Activated naive CD8-positive, alpha-beta T cell treated with anti-CD3 and anti-CD28 coated beads for 36 hours (primary cell): Measurements from ENCODE around the gene TNFSF9. TPM values are rescaled to one million over a fixed set of nuclear protein-coding genes. Genes with fewer than 3 reads are reported as not detected.
"Not testable (repeated sequence)": the region's sequence is repeated elsewhere in the genome, so short reads cannot be mapped to it uniquely, and the experiment has no call there.

ENCODE experiments used
- DNase-seq: peaks from one replicate; pipeline ENCODE4 v3.0.0; 2021
- H3K27ac Mint-ChIP-seq: one replicate; pipeline ENCODE4 v1.8.0; 2022; ENCODE audit warnings: mild to moderate bottlenecking, moderate library complexity, mixed read lengths
- H3K27me3 Mint-ChIP-seq: one replicate; pipeline ENCODE4 v1.8.0; 2022; ENCODE audit warnings: mild to moderate bottlenecking, mixed read lengths
- H3K36me3 Mint-ChIP-seq: one replicate; pipeline ENCODE4 v1.8.0; 2021; ENCODE audit warnings: mild to moderate bottlenecking, mixed read lengths
- H3K4me1 Mint-ChIP-seq: one replicate; pipeline ENCODE4 v1.8.0; 2021; ENCODE audit warnings: mixed read lengths
- H3K4me3 Mint-ChIP-seq: one replicate; pipeline ENCODE4 v1.8.0; 2022; ENCODE audit warnings: mild to moderate bottlenecking, moderate library complexity, mixed read lengths
- H3K9me3 Mint-ChIP-seq: one replicate; pipeline ENCODE4 v1.8.0; 2022; ENCODE audit warnings: mixed read lengths
- total RNA-seq, 2 experiments: library from RNA; stranded (reverse); gene quantifications; one replicate each; pipeline ENCODE4 v1.2.3, GENCODE V29; 2021

The TNFSF9 gene
- total RNA-seq, 2 experiments from 2014 or later: 2.3 to 2.5 TPM

DNA sequence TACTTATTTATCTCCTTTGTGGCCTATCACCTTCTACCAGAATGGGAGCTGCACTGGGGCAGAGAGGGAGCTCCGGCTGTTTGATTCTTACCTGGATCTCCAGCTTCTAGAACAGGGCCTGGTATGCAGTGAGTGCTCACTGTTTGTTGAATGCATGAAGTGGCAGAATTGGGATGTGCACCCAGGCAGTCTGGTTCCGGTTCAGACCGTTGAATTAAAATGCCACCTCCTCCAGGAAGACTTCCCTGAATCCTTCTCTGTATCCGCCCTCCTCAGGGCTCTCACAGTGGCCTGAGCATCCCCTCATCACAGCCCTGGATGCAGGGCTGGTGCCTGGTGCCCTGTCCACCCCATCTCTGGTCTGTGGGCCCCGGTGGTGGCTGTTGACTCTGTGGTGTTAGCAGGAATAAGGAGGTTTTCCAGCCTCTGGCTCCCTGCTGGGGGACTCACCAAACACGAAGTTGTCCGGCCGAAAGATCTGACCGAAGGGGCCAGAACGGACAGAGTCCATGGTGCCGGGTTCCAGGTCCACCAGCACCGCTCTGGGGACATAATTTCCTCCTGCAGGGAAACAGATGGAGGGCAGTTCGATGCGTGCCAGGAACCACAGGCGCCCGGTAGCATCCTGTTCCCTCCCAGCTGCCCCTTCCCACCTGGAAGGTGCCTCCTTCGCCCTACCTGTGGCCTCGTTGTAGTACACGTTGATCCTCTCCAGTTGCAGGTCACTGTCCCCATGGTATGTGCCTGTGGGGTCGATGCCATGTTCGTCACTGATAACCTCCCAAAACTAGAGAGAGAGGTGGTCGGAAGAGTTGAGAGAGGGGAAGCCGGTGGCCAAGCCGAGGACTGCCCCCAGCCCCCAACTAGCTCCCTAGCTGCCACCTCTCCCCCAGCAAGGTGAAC is 29.7 kb upstream of the TNFSF9 start:
- H3K27me3 Mint-ChIP-seq: peaks cover 6% of the 10 kb centered on the region
- DNase-seq: no peak
- no peaks in the 10 kb centered on the region for H3K36me3 Mint-ChIP-seq
- H3K4me3 Mint-ChIP-seq: peak overlapping the region; percentile 85
- H3K27ac Mint-ChIP-seq: peak overlapping the region; percentile 51
- H3K4me1 Mint-ChIP-seq: peaks cover 8% of the 10 kb centered on the region
- no peaks in the 10 kb centered on the region for H3K9me3 Mint-ChIP-seq

DNA sequence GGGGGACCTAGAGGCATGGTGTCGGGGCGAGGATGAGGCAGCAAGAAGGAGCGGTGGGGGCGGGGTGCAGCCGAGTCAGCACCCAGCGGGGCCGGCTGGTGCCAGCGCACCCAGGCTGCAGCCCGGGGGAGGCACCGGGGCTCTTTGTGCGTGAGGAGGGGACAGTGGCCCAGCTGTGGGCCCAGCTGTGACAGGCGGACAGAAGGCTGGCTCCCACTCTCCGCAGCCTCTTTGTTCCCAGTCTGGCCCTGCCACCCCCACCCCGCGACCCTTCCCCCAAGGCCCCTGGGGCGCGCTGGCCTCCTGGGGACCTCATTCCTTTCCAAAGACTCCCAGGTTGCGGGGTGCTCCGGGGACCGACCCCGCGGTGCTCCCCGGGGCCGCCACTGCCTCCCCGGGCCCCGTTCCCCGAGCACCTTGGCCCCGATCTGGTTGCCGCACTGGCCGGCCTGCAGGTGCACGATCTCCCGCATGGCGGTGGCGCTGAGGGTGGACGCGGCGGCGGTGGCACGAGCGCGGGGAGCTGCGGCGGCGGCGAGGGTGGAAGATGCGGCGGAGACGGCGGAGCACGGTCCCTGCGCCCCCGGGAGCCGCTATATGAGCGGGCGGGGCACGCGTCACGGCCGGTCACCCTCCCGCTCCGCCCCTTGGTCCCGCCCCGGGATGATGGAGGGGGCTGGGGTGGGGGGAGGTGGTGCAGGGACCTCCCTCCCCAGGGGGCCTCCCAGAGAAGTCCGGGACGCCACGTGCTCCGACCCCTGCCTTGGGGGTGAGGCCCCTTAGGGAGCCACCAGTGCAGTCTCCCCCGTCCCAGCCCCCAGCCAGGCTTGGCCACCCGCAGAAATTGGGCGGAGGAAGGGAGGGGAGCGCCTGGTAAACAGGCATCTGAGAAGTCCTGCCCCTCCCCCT is 28.8 kb upstream of the TNFSF9 start, which contains the start of gene TUBB4A:
Gene TUBB4A (minus strand): TSS at position 570 of the 909 bp plus-strand sequence. CDS start 97 bp downstream, at position 473.
- DNase-seq: peak; percentile 65
- Mint-ChIP-seq H3K4me3 (peak within 1 kb of the TSS; percentile 85), H3K27ac (peak within 1 kb of the TSS; percentile 51), H3K27me3 (peaks cover 6% of the 10 kb centered on the region), H3K4me1 (peaks cover 8% of the 10 kb centered on the region), H3K36me3 (no peaks in the 10 kb centered on the region), H3K9me3 (no peaks in the 10 kb centered on the region)

DNA sequence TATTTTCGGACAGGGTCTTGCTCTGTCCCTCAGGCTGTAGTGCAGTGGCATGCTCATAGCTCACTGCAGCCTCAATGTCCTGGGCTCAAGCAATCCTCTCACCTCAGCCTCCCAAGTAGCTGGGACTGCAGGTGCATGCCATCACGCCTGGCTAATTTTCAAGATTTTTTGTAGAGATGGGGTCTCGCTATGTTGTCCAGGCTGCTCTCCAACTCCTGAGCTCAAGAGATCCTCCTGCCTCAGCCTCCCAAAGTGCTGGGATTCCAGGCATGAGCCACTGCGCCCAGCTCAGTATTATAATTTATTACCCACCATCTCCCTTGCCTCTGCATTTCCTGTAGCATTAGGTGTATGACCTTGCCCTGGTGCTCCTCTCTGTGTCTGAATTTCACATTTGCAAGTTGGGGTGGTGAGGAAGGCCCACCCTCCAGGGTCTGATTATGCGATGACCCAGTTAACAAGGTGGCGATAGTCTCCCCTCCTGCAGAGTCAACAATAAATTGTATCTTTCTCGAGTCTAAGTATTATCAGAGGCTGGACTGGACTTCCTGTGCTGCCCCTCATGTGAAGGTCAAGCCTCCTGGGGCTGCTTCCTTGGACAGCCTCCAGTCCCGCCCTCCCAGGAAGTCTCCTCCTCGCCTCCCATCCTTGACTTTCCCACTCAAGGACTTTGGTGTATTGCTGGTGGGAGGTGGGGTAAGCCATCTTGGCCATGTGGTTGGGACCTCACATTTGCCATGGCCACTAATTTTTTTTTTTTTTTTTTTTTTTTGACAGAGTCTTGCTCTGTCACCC is 27.2 kb upstream of the TNFSF9 start:
- no peak overlapping the region for H3K4me3 Mint-ChIP-seq
- H3K9me3 Mint-ChIP-seq: no peaks in the 10 kb centered on the region
- no peaks in the 10 kb centered on the region for H3K36me3 Mint-ChIP-seq
- no peak for DNase-seq
- peaks cover 6% of the 10 kb centered on the region for H3K27me3 Mint-ChIP-seq
- no peak overlapping the region for H3K27ac Mint-ChIP-seq
- H3K4me1 Mint-ChIP-seq: peaks cover 8% of the 10 kb centered on the region

DNA sequence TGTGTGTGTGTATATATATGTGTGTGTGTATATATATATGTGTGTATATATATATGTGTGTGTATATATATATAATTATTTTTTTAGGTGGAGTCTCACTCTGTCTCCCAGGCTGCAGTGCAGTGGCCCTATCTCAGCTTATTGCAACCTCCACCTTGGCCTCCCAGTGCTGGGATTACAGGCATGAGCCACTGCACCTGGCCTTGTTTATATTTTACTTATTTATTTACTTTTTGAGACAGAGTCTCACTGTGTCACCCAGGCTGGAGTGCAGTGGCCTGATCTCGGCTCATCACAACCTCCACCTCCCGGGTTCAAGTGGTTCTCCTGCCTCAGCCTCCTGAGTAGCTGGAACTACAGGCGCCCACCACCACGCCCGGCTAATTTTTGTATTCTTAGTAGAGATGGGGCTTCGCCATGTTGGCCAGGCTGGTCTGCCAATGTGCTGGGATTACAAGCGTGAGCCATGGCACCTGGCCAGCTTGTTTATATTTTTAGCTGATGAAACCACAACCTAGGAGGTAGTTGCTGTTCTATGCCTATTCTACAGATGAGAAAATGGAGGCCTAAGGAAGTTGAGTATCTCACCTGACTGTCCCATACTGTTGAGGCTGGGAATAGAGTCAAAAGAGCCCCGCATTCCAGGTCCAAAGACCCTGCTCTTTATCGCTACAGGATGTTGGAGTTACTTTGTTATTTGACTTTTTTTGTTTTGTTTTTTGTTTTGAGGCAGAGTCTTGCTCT is 22.6 kb upstream of the TNFSF9 start:
- not testable (repeated sequence) for H3K4me1 Mint-ChIP-seq, DNase-seq, H3K4me3 Mint-ChIP-seq, H3K36me3 Mint-ChIP-seq, H3K27me3 Mint-ChIP-seq, H3K27ac Mint-ChIP-seq, H3K9me3 Mint-ChIP-seq

DNA sequence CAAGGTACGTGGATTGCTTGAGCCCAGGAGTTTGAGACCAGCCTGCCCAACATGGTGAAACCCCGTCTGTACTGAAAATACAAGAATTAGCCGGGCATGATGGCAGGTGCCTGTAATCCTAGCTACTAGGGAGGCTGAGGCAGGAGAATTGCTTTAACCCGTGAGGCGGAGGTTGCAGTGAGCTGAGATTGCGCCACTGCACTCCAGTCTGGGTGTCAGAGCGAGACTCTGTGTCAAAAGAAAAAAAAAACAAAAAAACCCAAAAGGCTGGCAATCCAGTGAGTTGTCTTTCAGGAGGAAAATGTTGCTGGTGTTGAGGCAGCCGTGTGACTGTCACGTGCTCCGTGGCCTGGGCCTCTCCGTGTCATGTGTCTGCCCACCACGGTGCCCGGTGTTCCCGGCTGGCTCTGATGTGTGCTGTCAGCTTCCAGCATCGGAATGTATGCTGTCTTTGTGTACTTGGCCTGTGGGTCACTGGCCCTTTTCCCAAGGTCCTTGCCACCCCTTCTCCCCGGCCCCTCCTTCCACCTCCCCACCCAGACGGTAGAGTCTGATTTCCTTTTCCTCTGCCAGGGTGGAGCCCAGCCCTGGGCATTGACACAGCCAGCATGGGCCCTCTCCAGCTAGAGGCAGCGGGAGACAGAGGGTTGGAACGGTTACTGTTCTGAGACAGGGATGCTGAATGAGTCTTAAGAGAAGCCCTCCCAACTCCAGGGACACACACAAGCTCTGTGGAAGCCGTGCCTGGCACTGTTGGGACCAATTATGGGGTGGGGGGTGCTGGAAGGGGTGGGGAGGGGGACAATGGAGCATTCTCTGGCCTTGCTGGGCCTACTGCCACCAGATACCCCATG is 21.5 kb upstream of the TNFSF9 start:
- H3K27me3 Mint-ChIP-seq: no peaks in the 10 kb centered on the region
- no peaks in the 10 kb centered on the region for H3K9me3 Mint-ChIP-seq
- no peaks in the 10 kb centered on the region for H3K4me1 Mint-ChIP-seq
- DNase-seq: no peak
- H3K36me3 Mint-ChIP-seq: no peaks in the 10 kb centered on the region
- no peak overlapping the region for H3K27ac Mint-ChIP-seq
- no peak overlapping the region for H3K4me3 Mint-ChIP-seq

DNA sequence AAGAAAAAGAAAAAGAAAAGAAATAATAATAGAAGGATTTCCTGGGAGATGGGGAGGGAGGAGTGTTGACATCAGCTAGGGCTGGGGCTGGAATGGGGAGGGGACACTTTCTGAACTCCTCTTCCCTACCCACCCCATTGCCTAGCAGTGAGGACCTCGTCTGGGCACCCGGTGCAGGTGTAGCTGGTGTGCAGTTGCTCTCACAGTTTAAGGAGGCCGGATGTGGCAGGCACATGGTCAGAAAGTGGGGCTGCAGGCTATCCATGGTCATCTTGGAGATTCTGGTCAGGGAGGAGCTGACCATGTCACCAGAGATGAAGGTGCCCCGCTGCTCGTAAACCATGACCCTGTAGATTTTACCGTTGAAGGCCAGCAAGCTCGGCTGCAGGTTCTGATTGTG is 20.2 kb upstream of the TNFSF9 start:
- H3K36me3 Mint-ChIP-seq: no peaks in the 10 kb centered on the region
- H3K27ac Mint-ChIP-seq: no peak overlapping the region
- no peaks in the 10 kb centered on the region for H3K9me3 Mint-ChIP-seq
- no peak for DNase-seq
- no peaks in the 10 kb centered on the region for H3K4me1 Mint-ChIP-seq
- no peak overlapping the region for H3K4me3 Mint-ChIP-seq
- no peaks in the 10 kb centered on the region for H3K27me3 Mint-ChIP-seq

DNA sequence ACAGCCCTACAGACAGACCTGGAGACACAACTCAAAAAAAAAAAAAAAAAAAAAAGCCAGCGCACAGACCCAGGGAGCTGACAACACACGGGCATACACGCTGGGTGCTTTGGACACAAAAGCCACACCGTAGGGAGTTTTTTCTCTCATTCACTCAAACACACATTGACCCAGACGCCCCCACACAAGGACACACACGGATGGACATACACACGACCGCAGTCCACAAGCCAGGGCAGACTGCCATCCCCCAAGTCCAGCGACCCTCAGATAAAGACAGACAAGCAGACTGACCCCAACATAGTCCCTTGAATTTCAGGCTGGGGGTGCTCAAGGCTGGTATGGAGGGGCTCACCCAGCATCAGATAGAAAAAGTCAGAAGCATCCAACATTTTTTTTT is 16.7 kb upstream of the TNFSF9 start:
- Mint-ChIP-seq H3K9me3 (no peaks in the 10 kb centered on the region), H3K4me1 (peaks cover 25% of the 10 kb centered on the region), H3K4me3 (no peak overlapping the region), H3K27me3 (no peaks in the 10 kb centered on the region), H3K36me3 (no peaks in the 10 kb centered on the region), H3K27ac (no peak overlapping the region)
- no peak for DNase-seq

DNA sequence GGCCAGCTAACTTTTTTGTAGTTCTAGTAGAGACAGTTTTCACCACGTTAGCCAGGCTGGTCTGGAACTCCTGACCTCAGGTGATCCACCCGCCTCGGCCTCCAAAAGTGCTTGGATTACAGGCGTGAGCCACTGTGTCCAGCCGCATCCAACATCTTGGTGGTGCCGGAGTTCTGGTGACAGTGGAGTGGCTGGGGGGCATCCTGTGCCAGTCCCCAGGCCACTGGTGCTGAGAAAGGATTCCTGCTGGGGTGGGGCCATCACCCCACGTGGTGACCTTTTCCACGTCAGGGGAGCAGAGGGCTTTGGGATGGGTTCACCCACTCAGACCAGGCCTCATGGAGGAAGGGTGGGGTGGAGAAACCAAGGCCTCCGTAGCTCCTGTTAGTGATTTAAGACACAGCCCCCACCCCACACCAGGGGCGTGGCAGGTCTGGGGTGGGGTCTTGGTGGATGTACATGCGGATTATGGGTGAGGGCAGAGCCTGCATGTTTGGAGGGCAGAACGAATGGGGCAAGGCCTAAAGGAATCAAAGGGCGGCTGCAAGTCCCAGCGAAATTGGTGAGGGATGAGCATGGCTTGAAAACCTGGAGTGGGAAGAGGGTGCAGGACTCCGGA is 15.8 kb upstream of the TNFSF9 start:
- DNase-seq: no peak
- H3K4me3 Mint-ChIP-seq: peak overlapping the region; percentile 27

DNA sequence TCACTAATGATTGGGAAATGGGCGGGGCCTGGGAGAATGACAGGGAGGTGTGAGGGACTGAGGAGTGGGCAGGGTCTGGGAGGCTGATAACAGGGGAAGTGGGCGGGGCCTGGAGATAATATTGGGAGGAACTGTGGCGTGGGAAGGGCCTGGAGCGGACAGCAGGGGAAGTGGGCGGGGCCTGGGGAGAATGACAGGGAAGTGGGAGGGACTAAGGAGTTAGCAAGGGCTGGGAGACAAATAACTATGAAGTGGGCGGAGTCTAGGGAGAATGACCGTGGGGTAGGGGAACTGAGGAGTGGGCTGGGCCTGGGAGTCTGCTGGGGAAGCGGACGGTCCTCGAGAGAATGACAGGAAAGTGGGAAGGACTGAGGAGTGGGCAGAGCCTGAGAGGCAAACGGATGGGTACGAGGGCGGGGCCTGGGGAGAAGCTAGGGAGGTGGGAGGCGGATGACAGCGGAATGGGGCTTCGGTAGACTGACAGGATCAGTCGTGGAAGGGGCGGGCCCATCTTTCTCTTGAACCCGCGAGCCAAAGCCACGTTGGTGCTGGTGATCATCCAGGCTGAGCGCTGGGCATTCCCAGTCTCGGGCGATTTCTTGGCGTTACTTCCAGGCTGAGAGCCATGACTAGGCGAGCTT is 14.7 kb upstream of the TNFSF9 start:
- H3K9me3 Mint-ChIP-seq: no peaks in the 10 kb centered on the region
- H3K27me3 Mint-ChIP-seq: peaks cover 4% of the 10 kb centered on the region
- peak overlapping the region; percentile 83 for H3K27ac Mint-ChIP-seq
- DNase-seq: peak; percentile 75
- peak overlapping the region; percentile 90 for H3K4me3 Mint-ChIP-seq
- H3K4me1 Mint-ChIP-seq: peaks cover 31% of the 10 kb centered on the region
- H3K36me3 Mint-ChIP-seq: no peaks in the 10 kb centered on the region

More for the DNA sequence above, 15.8 kb upstream of the TNFSF9 start:
- Mint-ChIP-seq H3K9me3 (no peaks in the 10 kb centered on the region), H3K36me3 (no peaks in the 10 kb centered on the region), H3K27me3 (peaks cover 2% of the 10 kb centered on the region), H3K4me1 (peaks cover 30% of the 10 kb centered on the region), H3K27ac (no peak overlapping the region)

DNA sequence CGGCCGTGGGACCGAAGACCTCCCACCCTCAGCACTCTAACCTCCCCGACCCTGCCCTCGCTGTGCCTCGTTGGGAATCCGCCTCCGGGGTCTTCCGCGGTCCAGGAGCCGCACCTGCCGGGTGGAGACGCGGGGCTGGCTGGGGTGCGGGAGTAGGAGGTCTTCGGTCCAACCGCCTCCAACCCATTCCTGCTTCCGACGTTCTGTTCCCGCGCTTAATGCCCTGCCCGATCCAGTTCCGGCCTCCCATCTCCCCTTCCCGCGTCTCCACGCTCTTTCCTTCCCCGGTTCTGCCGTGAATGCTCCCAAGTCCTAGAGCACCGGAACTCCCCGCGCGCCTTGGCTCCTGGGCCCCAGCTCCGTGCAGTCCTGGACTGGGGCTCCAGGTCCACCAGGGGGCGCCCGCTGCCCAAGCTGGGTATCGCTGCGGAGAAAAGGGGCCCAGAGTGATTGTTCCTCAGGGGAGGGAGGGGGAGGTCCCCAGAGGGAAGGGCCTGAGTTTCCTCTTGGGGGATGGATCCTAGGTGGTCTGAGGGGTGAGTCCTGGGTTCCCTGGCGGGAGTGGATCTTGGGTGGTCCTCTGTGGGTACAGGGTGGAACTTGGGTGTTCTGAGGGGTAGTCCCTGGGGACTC is 14.1 kb upstream of the TNFSF9 start:
- H3K27ac Mint-ChIP-seq: peak overlapping the region; percentile 85
- H3K4me3 Mint-ChIP-seq: peak overlapping the region; percentile 90
- no peaks in the 10 kb centered on the region for H3K9me3 Mint-ChIP-seq
- no peaks in the 10 kb centered on the region for H3K36me3 Mint-ChIP-seq
- H3K27me3 Mint-ChIP-seq: peaks cover 4% of the 10 kb centered on the region
- peaks cover 32% of the 10 kb centered on the region for H3K4me1 Mint-ChIP-seq
- DNase-seq: peak; percentile 92

DNA sequence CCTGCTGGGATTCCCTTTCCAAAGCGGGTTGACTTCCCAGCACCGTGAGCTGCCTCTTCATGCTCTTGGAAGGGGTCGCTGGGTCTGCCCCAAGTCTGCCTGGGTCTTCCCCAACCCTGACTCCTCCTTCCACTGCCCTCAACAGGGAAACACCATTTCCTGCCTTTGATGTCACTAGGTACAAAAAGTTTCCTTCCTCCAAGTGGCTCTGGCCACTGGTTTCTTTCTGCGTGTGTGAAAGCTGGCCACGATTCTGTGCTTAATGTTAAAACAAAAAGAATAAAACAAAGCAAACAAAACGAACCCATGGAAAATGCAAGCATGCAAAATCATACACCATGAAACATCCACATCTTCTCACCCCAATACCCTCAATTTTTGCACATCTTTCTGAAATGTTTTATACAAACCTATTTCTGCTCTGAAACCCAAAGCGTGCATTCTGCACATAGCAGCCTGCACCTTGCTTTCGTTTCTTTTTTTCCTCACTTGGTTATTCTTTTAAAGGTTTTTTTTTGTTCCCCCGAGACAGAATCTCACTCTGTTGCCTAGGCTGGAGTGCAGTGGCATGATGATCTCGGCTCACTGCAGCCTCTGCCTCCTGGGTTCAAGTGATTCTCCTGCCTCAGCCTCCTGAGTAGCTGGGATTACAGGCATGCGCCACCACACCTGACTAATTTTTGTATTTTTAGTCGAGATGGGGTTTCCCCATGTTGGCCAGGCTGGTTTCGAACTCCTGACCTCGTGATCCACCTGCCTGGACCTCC is 12.5 kb upstream of the TNFSF9 start:
- peaks cover 40% of the 10 kb centered on the region for H3K4me1 Mint-ChIP-seq
- DNase-seq: peak; percentile 60
- peaks cover 4% of the 10 kb centered on the region for H3K27me3 Mint-ChIP-seq

DNA sequence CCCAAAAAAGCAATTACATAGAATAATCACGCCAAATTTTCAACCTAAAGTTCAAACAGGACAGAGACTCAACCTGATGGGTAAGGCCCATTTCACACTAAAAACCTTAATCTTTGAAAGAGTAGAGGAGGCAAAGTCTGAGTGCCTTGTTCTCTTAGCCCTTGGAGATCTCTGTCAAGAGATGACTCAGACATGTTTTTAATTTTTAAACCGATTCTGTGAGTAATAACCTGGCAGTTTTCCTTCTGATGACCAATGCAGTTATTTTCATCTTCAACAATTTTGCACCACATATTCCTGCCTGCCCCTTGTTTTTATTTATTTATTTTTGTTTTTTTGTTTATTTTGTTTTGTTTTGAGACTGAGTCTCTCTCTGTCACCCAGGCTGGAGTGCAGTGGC is 11.5 kb upstream of the TNFSF9 start:
- Mint-ChIP-seq H3K4me3 (no peak overlapping the region), H3K4me1 (peaks cover 40% of the 10 kb centered on the region), H3K9me3 (no peaks in the 10 kb centered on the region), H3K27ac (peak overlapping the region; percentile 75), H3K36me3 (no peaks in the 10 kb centered on the region), H3K27me3 (peaks cover 4% of the 10 kb centered on the region)
- no peak for DNase-seq

More for the DNA sequence above, 12.5 kb upstream of the TNFSF9 start:
- H3K36me3 Mint-ChIP-seq: no peaks in the 10 kb centered on the region
- peak overlapping the region; percentile 46 for H3K4me3 Mint-ChIP-seq
- no peaks in the 10 kb centered on the region for H3K9me3 Mint-ChIP-seq
- H3K27ac Mint-ChIP-seq: peak overlapping the region; percentile 76
